Measurements from ENCODE around the gene FGF14.

GRCh38 chr13:102328909-102329308, 72.9 kb downstream of the FGF14 start:
- no peak for TF ChIP-seq EZH2 (IDR thresholded peaks at IDR 0.05; ENCODE audit: insufficient read depth, low read length)
- TF ChIP-seq CTCF (IDR thresholded peaks at IDR 0.05; ENCODE audit: insufficient read depth, low read depth, low read length) = no peak

Measured in astrocyte (in vitro differentiated cells and primary cell).